Calu3 (cell line): ENCODE results near the gene RGS3. TPM values are rescaled to one million over a fixed set of nuclear protein-coding genes. Genes with fewer than 3 reads are reported as not detected.
A peak's percentile ranks its signal among the peaks of the same experiment; 100 is the strongest.

Experiments used
- BruUV-seq: library from RNA; stranded (reverse); fragments of 400-500 nt; replicated peaks from 2 replicates; lab custom pipeline; 2021; lab: Mats Ljungman, UMichigan
- CTCF ChIA-PET: fragments of 300-600 bp; sonication (Branson Sonifier 250); formaldehyde crosslinking; loops from one replicate; lab custom pipeline; 2022; ENCODE audit warnings: antibody characterized with exemption; lab: Charles Lee
- DNase-seq: peaks from one replicate; pipeline ENCODE4 v3.0.0; 2022
- H3K27ac Mint-ChIP-seq: one replicate; pipeline ENCODE4 v1.8.0; 2022; ENCODE audit warnings: mixed read lengths; ENCODE audit not compliant: unreplicated experiment
- H3K27me3 Mint-ChIP-seq: one replicate; pipeline ENCODE4 v1.8.0; 2022; ENCODE audit warnings: mixed read lengths; ENCODE audit not compliant: unreplicated experiment
- H3K36me3 Mint-ChIP-seq: one replicate; pipeline ENCODE4 v1.8.0; 2022; ENCODE audit warnings: mild to moderate bottlenecking, moderate library complexity, mixed read lengths; ENCODE audit not compliant: insufficient read depth, unreplicated experiment
- H3K4me1 Mint-ChIP-seq: one replicate; pipeline ENCODE4 v1.8.0; 2022; ENCODE audit warnings: mild to moderate bottlenecking, low read depth, mixed read lengths; ENCODE audit not compliant: unreplicated experiment
- H3K4me3 Mint-ChIP-seq: one replicate; pipeline ENCODE4 v1.8.0; 2022; ENCODE audit warnings: mild to moderate bottlenecking, low read depth, moderate library complexity, mixed read lengths; ENCODE audit not compliant: unreplicated experiment
- H3K9me3 Mint-ChIP-seq: one replicate; pipeline ENCODE4 v1.8.0; 2022; ENCODE audit warnings: low read depth, mixed read lengths; ENCODE audit not compliant: unreplicated experiment
- CTCF ChIP-seq: fragments of 200-600 bp; IDR thresholded peaks from one replicate; pipeline ENCODE4 v1.8.0; 2022; ENCODE audit warnings: antibody characterized with exemption; ENCODE audit not compliant: unreplicated experiment
- intact Hi-C: fragments of 100-400 bp; cut with micrococcal nuclease; formaldehyde crosslinking; loops from one replicate; pipeline ENCODE4 v1.10.0; 2022; ENCODE audit not compliant: unreplicated experiment
- total RNA-seq: library from RNA; stranded (reverse); gene quantifications from 2 replicates; pipeline ENCODE4 v1.2.3, GENCODE V29; 2022

The RGS3 gene
- total RNA-seq, 1 experiment from 2014 or later: 61.8 TPM

GRCh38 chr9:113503131-113503541, 39.6 kb downstream of the RGS3 start:
- intact Hi-C loops: no loop called here
- no peak overlapping the region for H3K4me3 Mint-ChIP-seq
- H3K27me3 Mint-ChIP-seq: no peaks in the 10 kb centered on the region
- no peak overlapping the region for H3K27ac Mint-ChIP-seq
- no peak for DNase-seq
- CTCF ChIA-PET: no interaction called here
- peaks cover 23% of the 10 kb centered on the region for H3K4me1 Mint-ChIP-seq
- H3K36me3 Mint-ChIP-seq: no peaks in the 10 kb centered on the region
- no peak for TF ChIP-seq CTCF
- no peaks in the 10 kb centered on the region for H3K9me3 Mint-ChIP-seq
- BruUV-seq: no TSS peak

GRCh38 chr9:113503613-113504211, 40.2 kb downstream of the RGS3 start:
- Mint-ChIP-seq H3K27me3 (no peaks in the 10 kb centered on the region), H3K4me3 (no peak overlapping the region), H3K36me3 (peaks cover 4% of the 10 kb centered on the region), H3K27ac (no peak overlapping the region), H3K9me3 (no peaks in the 10 kb centered on the region), H3K4me1 (peaks cover 29% of the 10 kb centered on the region)
- intact Hi-C loops: no loop called here
- CTCF ChIA-PET: interaction anchor here (0.6 kb wide), 1 partner anchor 13 kb away, joined by 3 read pairs; no protein-coding TSS in a partner anchor
- BruUV-seq: no TSS peak
- no peak for TF ChIP-seq CTCF
- DNase-seq: no peak

- no peak for TF ChIP-seq CTCF
- H3K9me3 Mint-ChIP-seq: no peaks in the 10 kb centered on the region
- peak overlapping the region; percentile 34 for H3K27ac Mint-ChIP-seq
- peaks cover 31% of the 10 kb centered on the region for H3K4me1 Mint-ChIP-seq
- CTCF ChIA-PET: interaction anchor here (0.6 kb wide), 1 partner anchor 12 kb away, joined by 3 read pairs; no protein-coding TSS in a partner anchor
- DNase-seq: no peak
- H3K4me3 Mint-ChIP-seq: no peak overlapping the region
- no peaks in the 10 kb centered on the region for H3K27me3 Mint-ChIP-seq
- intact Hi-C loops: no loop called here
- peaks cover 4% of the 10 kb centered on the region for H3K36me3 Mint-ChIP-seq
- BruUV-seq: no TSS peak
Observed at GRCh38 chr9:113504725-113505590, 41.4 kb downstream of the RGS3 start.

GRCh38 chr9:113506090-113506589, 42.6 kb downstream of the RGS3 start:
- no TSS peak for BruUV-seq
- intact Hi-C loops: loop anchor here (1.0 kb wide), 1 partner anchor 42 kb away; no protein-coding TSS in a partner anchor
- Mint-ChIP-seq H3K36me3 (peaks cover 8% of the 10 kb centered on the region), H3K27ac (no peak overlapping the region), H3K4me3 (no peak overlapping the region), H3K4me1 (peaks cover 42% of the 10 kb centered on the region), H3K9me3 (no peaks in the 10 kb centered on the region), H3K27me3 (no peaks in the 10 kb centered on the region)
- CTCF ChIA-PET: no interaction called here
- TF ChIP-seq CTCF: no peak
- no peak for DNase-seq
